GM23248 (cell line): ENCODE data around the gene LSM3.

Experiments
- EZH2 ChIP-seq: fragments of 200-600 bp; sonication (generic); IDR thresholded peaks from 2 replicates; pipeline ENCODE4 v1.6.1; 2018; ENCODE audit warnings: antibody characterized with exemption, mild to moderate bottlenecking; ENCODE audit not compliant: insufficient read depth, poor library complexity, severe bottlenecking
- EZH2phosphoT487 ChIP-seq: fragments of 200-600 bp; sonication (generic); IDR thresholded peaks from 2 replicates; pipeline ENCODE4 v1.6.1; 2018; ENCODE audit warnings: antibody characterized with exemption, moderate library complexity, mild to moderate bottlenecking, low read depth; ENCODE audit not compliant: insufficient read depth

GRCh38 chr3:14181253-14181652 lies 2.6 kb downstream of the LSM3 start:
- TF ChIP-seq EZH2 (no peak), EZH2phosphoT487 (no peak)
